VCaP (cell line): ENCODE measurements around the gene FERMT3.

Experiments used
- H3K27ac ChIP-seq: fragments of 450-650 bp; 2 replicates; pipeline ENCODE4 v1.5.1; 2017
- TF ChIP-seq, protein P1 (sequence below): fragments of 450-650 bp; conservative IDR thresholded peaks from 2 replicates; pipeline ENCODE4 v1.5.1; 2017; ENCODE audit warnings: mild to moderate bottlenecking, moderate library complexity

The FERMT3 gene

DNA sequence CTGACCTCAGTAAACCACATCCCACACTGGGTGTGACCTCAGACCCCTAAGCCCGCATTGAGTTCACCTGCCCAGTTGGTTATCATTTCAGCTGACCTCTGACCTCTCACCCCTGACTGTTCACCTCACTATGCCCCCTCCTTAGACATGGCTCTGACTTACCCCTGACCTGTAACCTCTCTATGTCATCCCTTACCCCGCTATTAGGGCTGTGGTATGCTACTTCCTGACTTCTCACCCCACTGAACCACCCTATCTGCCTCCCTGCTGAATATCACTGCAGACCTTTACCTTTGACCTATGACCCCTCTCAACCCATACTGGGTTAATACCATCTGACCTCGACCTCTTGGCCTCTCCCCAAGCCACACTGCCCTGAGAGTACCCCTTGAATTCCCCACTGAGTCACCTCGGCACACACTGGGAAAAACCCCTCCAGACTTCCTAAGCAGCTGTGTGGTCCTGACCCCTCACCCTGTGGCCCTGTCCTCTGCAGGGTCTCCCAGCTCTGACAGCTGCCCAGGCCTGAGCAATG is 53.1 kb downstream of the FERMT3 start:
- no peak overlapping the region for H3K27ac ChIP-seq
- TF ChIP-seq, protein P1, sequence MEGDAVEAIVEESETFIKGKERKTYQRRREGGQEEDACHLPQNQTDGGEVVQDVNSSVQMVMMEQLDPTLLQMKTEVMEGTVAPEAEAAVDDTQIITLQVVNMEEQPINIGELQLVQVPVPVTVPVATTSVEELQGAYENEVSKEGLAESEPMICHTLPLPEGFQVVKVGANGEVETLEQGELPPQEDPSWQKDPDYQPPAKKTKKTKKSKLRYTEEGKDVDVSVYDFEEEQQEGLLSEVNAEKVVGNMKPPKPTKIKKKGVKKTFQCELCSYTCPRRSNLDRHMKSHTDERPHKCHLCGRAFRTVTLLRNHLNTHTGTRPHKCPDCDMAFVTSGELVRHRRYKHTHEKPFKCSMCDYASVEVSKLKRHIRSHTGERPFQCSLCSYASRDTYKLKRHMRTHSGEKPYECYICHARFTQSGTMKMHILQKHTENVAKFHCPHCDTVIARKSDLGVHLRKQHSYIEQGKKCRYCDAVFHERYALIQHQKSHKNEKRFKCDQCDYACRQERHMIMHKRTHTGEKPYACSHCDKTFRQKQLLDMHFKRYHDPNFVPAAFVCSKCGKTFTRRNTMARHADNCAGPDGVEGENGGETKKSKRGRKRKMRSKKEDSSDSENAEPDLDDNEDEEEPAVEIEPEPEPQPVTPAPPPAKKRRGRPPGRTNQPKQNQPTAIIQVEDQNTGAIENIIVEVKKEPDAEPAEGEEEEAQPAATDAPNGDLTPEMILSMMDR: no peak

GRCh38 chr11:64260147-64260708 is 53.7 kb downstream of the FERMT3 start:
- H3K27ac ChIP-seq: no peak overlapping the region
- TF ChIP-seq, protein P1: no peak

DNA sequence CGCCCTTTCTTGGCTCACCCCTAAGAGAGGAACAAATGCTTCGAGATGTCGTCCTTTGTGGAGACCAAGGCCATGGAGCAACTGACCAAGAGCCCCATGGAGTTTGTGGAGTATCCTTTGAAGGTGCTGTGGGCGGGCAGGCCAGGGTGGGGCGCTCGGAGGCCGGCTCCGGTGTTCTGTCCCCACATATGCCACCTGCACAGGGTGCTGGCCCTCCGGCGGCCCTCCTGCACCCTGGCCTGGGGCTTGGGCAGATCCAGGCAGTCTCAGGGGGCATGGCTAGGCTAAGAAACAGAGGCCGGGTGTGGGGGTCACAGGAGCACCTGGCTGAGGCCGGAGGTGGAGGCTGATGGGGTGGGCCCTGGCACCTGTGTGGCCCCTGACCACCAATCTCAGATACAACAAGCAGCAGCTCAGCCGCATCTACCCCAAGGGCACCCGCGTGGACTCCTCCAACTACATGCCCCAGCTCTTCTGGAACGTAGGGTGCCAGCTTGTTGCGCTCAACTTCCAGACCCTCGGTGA is 55.1 kb downstream of the FERMT3 start:
- TF ChIP-seq, protein P1: no peak
- no peak overlapping the region for H3K27ac ChIP-seq

GRCh38 chr11:64262271-64263002 is 55.9 kb downstream of the FERMT3 start:
- no peak overlapping the region for H3K27ac ChIP-seq
- TF ChIP-seq, protein P1: no peak

DNA sequence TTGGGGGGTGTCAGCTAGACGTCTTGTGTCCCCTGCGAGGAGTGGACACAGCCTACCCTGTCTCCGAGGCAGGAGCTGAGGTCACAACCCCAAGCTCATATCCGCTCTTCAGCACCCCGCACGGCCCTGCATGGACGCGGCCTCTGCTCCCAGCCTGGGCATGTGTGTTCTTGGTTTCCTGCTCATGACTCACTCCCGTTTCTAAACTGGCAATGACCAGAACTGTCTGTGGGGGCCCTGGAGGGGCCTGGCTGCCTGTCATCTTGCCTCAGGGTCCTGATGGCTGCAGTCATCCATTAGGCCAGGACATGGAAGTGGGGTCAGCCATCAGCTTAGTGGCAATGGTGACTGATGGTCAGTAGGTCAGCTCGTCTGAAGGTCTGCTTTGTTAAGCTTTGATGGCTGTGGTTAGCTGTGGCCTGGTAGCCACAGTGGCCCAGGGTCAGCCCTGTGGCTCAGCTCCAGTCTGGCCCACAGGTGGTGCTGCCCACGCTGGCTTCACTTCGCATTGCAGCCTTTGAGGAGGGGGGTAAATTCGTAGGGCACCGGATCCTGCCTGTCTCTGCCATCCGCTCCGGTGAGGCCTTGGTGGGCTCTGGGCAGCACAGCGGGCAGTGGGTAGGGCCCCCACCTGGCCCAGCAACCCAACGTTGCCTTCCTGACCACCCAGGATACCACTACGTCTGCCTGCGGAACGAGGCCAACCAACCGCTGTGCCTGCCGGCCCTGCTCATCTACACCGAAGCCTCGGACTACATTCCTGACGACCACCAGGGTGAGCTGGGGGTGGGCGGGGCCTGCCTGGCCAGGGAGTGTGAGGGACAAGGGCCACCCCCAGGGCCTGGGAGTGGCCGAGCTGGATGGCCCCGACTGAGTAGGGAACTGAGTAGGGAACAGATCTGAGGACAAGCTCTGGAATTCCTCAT is 56.8 kb downstream of the FERMT3 start:
- peak overlapping the region; percentile 100; the same call in 1 of the 2 replicates for H3K27ac ChIP-seq
- TF ChIP-seq, protein P1: peak; percentile 56

GRCh38 chr11:64263947-64264317 is 57.4 kb downstream of the FERMT3 start:
- TF ChIP-seq, protein P1: no peak
- H3K27ac ChIP-seq: peak overlapping the region; percentile 100; the same call in 1 of the 2 replicates
